ENCODE data around the gene CH25H. TPM values are rescaled to one million over a fixed set of nuclear protein-coding genes. Genes with fewer than 3 reads are reported as not detected.

The CH25H gene
- total and polyA plus RNA-seq, 2 donors from 2014 or later, result 1.2 to 3.2 TPM

- Histone ChIP-seq H3K9ac (ENCODE audit: low read length in 3 of 3) (no peak overlapping the region), H3K4me1 (ENCODE audit: control insufficient read depth in 2 of 3, insufficient read depth in 2 of 3, low read depth in 1 of 3, low read length in 3 of 3) (peaks cover 0 to 3% (median 0%) of the 10 kb centered on the region in 3 donors), H3K4me3 (ENCODE audit: low read length in 3 of 3) (no peak overlapping the region), H3K27ac (ENCODE audit: low read depth in 2 of 2, low read length in 2 of 2) (no peak overlapping the region), H3K27me3 (ENCODE audit: control insufficient read depth, insufficient read depth, low read length) (no peaks in the 10 kb centered on the region), H3K36me3 (ENCODE audit: control insufficient read depth in 2 of 3, insufficient read depth in 3 of 3, low read length in 3 of 3) (peaks cover 0 to 3% (median 0%) of the 10 kb centered on the region in 3 donors), H3K9me3 (ENCODE audit: control insufficient read depth in 2 of 3, insufficient read depth in 1 of 3, low read length in 3 of 3) (no peaks in the 10 kb centered on the region)
- no peak for TF ChIP-seq CTCF (IDR thresholded peaks at IDR 0.05; ENCODE audit: borderline replicate concordance, extremely low read depth, insufficient read depth)
- intact Hi-C loops (cut with DNase I), result loop anchor here (5.0 kb wide), 2 partner anchors 182 to 277 kb away; no protein-coding TSS in a partner anchor
- DNase-seq (no peak), FAIRE-seq (no peak)
Measured at GRCh38 chr10:89214566-89215165, 7.5 kb upstream of the CH25H start.

DNA sequence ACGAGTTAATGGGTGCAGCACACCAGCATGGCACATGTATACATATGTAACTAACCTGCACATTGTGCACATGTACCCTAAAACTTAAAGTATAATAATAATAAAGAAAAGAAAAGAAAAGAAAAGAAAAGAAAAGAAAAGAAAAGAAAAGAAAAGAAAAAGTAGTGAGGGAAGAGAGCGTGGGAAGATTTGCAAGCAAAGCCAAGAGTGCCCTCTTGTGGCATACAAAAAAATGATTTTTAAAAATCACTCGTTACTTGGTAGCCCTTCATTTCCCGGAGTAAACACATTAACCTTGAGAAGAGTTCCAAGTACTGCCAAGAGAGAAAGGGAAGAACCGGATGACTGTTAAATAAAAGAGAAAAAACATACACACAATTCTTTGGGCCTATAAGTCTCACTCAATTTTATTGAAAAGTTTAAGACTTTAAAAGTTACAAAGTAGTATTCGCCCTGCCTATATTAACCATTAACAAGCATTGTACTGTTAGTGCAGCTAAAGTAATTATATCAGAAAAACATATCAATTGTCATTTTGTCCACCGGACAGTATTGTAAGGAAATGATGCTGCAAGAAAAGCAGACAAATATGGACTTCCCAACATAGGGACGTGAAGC, 6.2 kb upstream of the CH25H start:
- Histone ChIP-seq H3K9ac (ENCODE audit: low read length in 3 of 3) (no peak overlapping the region), H3K27ac (ENCODE audit: low read depth in 2 of 2, low read length in 2 of 2) (no peak overlapping the region), H3K4me1 (ENCODE audit: control insufficient read depth in 2 of 3, insufficient read depth in 2 of 3, low read depth in 1 of 3, low read length in 3 of 3) (peaks cover 0 to 5% (median under 1%) of the 10 kb centered on the region in 3 donors), H3K36me3 (ENCODE audit: control insufficient read depth in 2 of 3, insufficient read depth in 3 of 3, low read length in 3 of 3) (peaks cover 0 to 3% (median 0%) of the 10 kb centered on the region in 3 donors), H3K4me3 (ENCODE audit: low read length in 3 of 3) (no peak overlapping the region), H3K27me3 (ENCODE audit: control insufficient read depth, insufficient read depth, low read length) (peaks cover 6% of the 10 kb centered on the region), H3K9me3 (ENCODE audit: control insufficient read depth in 2 of 3, insufficient read depth in 1 of 3, low read length in 3 of 3) (no peaks in the 10 kb centered on the region)
- peak; percentile 58 for TF ChIP-seq CTCF (IDR thresholded peaks at IDR 0.05; ENCODE audit: borderline replicate concordance, extremely low read depth, insufficient read depth)
- intact Hi-C loops (cut with DNase I), result loop anchor here (5.0 kb wide), 1 partner anchor 181 kb away; no protein-coding TSS in a partner anchor
- DNase-seq, result peak in 2 of 5 donors; percentile 64 to 76
- FAIRE-seq, result peak; percentile 98

DNA sequence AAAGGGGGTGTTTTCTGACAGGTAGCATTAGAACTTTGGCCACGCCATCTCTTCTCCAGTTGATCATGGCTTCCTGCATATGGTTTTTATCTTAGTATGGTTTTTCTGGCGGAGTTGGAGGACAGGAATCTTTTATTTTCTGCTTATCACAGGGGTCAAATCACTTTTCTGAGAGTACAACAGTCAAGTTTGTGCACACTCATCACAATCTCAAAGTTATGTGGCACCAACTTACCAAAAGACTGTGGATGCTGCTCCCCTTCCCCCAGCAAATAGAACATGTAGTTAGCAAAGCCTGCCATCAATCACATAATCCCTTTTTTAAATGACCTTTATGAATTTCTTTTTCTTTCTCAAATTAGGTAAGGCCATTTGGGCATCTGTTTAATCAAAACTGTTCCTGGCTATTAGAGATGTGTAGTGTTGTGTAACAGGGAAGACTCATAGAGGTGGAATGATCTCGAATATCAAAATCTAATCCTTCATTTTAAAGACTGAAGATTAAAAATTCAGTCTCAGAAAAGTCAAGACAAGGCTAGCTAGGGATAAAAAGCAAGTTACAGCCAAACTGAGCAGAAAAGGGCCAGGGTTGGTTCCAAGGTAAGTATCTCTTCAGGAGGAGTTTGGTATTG, 3.8 kb upstream of the CH25H start:
- Histone ChIP-seq H3K36me3 (ENCODE audit: control insufficient read depth in 2 of 3, insufficient read depth in 3 of 3, low read length in 3 of 3) (peaks cover 0 to 3% (median 0%) of the 10 kb centered on the region in 3 donors), H3K9ac (ENCODE audit: low read length in 3 of 3) (no peak overlapping the region), H3K9me3 (ENCODE audit: control insufficient read depth in 2 of 3, insufficient read depth in 1 of 3, low read length in 3 of 3) (no peaks in the 10 kb centered on the region), H3K4me3 (ENCODE audit: low read length in 3 of 3) (no peak overlapping the region), H3K27ac (ENCODE audit: low read depth in 2 of 2, low read length in 2 of 2) (no peak overlapping the region), H3K4me1 (ENCODE audit: control insufficient read depth in 2 of 3, insufficient read depth in 2 of 3, low read depth in 1 of 3, low read length in 3 of 3) (peaks cover 0 to 18% (median 8%) of the 10 kb centered on the region in 3 donors), H3K27me3 (ENCODE audit: control insufficient read depth, insufficient read depth, low read length) (peaks cover 21% of the 10 kb centered on the region)
- TF ChIP-seq CTCF (IDR thresholded peaks at IDR 0.05; ENCODE audit: borderline replicate concordance, extremely low read depth, insufficient read depth), result no peak
- DNase-seq, result no peak
- intact Hi-C loops (cut with DNase I), result loop anchor here (5.0 kb wide), 1 partner anchor 179 kb away; no protein-coding TSS in a partner anchor
- no peak for FAIRE-seq

All from kidney (tissue), 14 donors.